GM10847 (cell line): ENCODE measurements around the gene ENKUR.

ENCODE experiments used
- POLR2A ChIP-seq: IDR thresholded peaks from 2 replicates; pipeline ENCODE4 v1.6.1; 2011; ENCODE audit not compliant: insufficient read length; ENCODE audit errors: extremely low read depth

The ENKUR gene

DNA sequence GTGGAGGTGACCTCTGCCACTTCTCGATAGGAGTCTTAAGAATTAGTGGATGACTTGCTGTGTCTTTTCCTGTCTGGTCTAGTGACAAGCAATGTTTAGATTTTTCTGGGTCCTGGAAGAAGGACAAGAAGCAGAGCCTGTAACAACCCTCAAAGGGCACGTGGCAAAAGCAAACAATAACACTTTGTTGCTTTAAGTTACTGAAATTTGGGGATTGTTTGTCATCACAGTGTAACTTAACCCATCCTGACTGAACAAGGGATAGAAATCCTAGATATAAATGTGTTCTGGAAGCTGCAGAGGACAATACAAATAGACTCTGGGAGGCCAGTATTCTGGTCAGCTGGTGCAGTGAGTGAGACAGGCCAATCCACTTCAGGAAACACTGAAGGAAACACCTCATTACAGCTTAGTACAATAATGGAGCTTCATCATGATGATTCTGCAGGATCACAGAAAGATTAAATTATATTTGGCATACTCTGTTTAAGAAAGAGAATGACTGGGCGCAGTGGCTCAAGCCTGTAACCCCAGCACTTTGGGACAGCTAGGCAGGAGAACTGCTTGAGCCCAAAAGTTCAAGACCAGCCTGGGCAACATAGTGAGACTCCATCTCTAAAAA, 23.3 kb downstream of the ENKUR start:
- TF ChIP-seq POLR2A: no peak

DNA sequence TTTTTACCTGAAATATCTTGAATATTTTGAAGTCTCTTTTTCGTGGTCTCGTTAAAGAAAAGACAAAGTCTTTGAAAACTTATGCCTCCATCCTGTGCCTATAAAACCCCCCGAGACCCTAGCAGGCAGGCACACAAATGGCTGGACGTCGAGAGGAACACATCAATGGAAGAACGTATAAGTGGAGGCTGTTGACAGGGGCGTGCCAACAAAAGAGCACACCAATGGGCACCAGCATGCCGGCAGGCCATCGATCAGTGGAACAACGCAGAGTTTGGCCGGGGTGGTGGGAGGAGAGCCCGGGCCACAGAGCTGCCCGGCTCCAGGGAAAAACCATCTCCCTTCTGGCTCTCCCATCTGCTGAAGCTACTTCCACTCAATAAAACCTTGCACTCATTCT, 24.7 kb downstream of the ENKUR start:
- TF ChIP-seq POLR2A: no peak

DNA sequence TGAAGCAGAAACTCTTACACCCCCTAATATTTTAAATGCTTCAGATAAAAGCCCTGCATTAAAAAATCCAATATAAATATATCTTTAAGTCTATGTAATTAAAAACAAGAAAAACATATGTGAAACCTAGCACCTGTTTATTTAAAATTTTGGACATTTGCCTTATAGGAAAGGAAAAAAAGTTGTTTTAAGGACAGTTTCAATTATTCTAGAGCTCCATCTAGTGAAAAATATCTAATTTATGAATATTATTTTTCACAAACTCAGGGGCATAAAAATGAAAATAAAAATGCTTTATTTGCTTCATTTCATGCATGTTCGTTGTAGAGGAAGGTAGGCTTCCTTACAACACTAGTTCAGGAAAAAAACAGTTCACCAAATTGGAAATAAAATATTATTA, 26.1 kb downstream of the ENKUR start:
- no peak for TF ChIP-seq POLR2A

DNA sequence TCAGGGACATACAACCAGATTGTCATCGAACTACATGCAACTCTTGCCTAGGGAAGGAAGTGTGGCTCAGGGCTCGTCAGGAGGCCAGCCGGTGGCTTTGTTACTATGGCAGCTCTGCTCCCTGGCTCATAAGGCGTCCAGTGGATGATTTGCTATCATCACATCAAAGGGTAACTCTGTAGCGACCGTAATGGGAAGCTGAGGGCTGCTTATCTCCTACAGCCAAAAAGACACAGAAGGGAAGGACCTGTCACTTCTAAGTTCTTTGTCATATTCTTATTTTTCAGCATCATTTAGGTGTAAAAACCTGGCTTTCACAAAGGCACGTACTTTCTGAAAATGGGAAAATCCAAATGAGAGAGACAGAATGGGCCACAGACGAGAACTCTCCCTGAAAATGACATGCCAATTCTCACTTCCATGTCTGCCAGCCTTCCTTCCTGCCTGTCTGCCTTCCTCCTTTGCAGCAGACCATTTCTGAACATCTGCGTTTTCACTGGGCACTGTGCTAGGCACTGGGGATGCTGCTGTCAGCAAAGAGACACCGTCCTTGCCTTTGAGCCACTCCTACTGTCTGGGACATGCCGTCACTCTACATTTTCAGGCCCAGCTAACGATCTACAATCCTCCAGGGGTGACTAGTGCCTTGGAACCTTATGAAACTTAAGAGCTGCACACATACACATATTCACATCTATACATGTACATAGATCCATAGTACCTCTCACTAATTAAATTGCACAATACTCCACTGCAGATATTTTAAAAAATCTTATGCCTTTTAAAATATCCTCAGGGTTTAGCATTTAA, 26.9 kb downstream of the ENKUR start:
- no peak for TF ChIP-seq POLR2A

DNA sequence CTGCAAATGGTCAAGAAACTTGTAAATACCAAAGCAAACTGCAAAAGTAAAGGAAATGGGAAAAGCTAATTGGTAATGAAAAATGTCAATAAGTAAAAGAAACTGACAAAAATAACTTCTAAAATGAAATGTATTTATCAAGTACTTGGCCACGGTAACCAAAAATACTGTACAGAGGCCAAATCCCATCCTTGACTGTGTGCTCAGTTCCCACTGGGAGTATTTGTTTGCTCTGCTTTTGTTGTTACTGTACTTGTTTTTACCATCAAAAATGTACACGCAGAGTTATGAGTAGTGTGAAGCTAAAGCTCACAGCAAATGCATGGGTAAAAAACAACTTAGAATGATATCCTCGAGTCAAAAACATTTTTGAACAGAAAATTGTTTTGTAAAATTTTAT, 31.1 kb downstream of the ENKUR start:
- TF ChIP-seq POLR2A: no peak

DNA sequence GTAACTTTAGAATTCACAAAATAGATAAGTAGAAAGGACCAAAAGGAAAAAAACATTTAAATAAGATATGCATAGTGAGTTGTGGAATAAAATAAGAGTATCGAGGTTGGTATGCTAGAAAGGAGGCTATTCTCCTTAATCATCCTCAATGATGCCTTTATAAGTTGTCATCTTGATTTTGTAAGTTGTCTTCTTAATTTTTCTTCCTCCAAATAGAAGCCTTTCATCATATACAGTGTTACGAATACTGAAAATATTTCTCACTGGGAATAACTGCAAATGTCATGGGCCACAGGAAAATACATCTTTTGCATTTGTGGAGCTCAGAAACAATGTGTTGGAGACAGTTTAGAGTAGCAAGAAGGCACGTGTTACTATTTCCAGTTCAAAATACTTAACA, 32.0 kb downstream of the ENKUR start:
- no peak for TF ChIP-seq POLR2A

DNA sequence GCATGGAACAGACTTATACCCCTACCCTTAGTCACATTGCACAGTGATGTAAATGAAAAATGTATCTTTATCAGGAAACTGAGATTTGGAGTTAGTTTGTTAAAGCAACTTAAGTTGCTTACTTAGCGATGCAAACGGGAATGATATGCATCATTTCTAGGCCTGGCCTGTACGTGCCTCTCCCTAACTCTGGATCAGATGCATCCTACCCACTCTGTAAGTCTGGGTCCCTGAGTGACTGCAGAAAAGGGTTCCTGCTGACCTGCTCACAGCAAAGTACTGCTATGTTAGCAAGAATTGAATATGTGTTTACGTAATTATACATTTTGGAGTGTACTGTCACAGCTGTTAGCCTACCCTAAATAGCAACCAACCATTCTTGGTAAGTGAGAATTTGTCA, 32.8 kb downstream of the ENKUR start:
- no peak for TF ChIP-seq POLR2A

DNA sequence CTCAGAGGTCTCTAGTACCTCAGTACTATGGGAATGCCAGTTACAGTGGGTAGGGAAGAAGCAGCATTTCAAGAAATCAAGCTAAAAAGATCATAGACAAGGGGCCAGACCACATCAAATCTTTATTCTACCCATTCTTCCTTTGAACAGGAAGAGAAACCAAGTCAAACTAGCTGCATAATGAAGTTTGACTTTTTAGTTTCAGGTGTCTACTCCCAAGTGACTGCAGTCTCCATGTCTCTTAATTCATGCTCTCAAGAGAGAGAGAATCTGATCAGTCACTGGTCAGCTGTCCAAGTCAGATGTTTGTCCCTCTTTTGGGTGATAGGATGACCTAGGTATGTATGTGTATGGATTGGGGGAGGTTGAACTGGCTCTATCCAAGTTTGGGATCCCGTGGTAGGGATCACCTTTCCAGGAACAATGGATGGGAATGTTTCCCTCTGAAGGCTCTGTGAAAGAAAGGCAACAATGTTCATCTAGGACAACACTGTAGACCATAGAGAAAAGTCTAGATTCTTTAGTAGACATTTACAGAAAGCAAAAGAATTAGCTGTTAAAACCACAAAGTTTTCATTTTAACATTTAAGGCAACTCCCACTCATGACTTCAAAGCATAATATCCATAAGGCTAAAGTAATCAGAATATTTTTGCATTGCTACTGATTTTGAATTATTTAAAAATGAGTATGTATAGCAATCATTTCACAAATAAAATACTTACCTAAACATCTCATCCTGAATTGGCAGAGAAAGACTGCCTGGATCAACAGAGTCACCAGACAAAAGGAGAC, 33.4 kb downstream of the ENKUR start:
- TF ChIP-seq POLR2A: no peak

DNA sequence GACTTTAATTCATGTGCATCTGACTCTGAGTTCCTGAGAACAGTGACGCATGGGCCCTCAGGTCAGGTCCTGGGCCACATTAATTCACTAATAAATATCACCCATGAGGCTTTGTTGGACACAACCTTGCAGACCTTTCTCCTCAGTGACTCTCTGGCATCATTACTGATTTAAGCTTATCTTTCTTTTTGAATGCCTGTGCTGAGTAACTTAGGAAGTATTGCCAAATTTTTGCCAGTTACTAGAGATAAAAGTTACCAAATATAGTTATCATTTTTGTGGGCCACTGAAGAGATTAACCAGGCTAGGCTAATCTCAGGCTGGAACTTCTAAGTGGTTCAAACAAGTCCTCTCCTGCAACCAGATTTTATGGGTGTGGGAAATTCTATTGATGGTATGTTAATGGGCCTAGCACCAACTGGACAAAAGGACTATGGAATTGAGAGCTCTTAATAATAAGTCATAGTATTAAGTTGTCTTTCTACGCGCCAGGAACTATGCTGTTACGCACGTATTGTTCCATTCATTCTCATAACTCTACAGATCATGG, 34.7 kb downstream of the ENKUR start:
- TF ChIP-seq POLR2A: no peak

DNA sequence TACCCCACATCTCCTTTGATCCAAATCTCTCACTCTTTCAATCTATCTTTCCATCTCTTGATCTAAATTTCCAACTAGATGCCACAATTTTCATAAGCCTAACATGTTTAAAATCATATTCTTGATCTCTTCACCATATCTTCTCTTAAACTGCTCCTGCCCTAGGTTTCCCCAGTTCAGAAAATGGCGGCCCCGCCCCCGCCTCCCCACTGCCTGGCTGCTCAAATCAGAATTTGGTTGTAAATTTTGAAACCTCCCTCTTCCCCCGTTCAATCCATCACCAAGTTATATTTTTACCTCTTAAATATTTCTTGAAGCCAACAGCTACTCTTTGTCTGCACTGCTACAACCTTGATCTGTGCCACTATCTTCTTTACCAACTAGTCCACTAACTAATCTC, 36.3 kb downstream of the ENKUR start:
- no peak for TF ChIP-seq POLR2A

DNA sequence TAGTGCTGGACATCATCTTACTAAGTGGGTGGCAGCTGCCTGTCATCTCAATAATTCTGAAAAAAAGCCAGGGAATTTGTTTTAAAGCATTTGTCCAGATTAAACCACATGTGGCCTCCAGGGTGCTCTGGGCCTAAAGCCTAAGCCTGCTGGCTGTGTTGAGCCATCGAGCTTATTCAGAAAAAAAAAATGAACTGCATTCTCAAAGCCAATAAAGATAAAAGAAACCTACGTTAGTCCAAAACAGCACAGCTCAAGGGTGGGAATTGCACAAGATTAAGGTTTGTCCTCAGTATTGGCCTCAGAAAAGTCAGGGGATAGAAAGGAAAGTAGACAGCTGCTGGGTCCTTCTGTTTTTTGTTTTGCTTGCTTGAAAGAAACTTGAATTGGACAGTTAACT, 41.0 kb downstream of the ENKUR start:
- no peak for TF ChIP-seq POLR2A

DNA sequence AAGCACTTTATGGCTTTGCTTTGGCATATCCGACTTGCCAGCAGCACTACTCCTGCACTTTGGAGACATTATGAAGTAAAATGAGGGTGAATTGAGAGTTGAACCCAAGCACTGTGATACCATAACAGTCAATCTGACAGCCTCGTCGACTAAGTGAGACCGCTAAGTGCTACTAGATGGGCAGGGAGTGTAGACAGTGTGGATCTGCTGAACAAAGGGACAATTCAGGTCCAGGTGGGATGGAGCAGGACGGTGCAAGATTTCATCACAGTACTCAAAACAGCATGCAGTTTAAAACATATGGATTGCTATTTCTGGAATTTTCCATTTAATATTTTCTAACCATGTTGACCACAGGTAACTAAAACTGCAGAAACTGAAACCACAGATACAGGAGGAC, 42.8 kb downstream of the ENKUR start:
- no peak for TF ChIP-seq POLR2A

DNA sequence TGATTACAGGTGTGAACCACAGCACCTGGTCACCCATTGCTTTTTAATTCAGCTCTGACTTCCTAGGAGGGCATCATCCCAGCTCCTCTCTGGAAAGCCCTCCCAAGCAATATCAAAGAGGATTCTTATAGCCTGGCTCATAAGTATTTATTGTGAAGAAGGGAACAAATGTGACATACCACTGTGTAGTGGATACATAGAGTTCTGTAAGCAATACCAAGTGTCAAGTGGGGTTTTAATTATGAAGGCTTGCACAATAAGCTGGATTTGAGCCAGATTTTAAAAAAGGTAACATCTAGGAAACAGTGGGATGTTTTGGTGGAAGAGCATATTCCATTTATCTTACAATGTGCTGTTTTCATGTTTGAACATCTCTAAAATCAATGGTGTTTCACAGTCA, 44.6 kb downstream of the ENKUR start:
- TF ChIP-seq POLR2A: no peak

DNA sequence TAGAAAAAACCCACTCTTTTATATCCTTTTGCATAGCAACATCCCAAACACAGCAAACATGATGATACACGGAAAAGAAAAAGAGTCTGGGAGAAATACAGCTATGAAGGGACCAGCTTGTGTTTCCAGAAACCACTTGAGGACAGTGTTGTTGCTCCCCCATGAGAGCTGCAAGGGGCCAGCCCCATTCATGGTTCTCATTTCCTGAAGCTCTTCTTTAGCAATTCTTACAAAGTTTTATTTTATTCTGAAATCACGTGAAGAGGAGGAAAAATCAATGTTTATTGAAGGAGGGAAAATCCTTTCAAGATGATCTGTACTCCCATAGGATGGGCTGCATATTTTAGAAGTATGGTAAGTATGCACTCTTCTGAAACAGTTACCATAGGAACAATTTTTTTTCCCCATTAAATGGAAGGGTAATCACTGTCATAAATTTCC, 46.1 kb downstream of the ENKUR start:
- no peak for TF ChIP-seq POLR2A

DNA sequence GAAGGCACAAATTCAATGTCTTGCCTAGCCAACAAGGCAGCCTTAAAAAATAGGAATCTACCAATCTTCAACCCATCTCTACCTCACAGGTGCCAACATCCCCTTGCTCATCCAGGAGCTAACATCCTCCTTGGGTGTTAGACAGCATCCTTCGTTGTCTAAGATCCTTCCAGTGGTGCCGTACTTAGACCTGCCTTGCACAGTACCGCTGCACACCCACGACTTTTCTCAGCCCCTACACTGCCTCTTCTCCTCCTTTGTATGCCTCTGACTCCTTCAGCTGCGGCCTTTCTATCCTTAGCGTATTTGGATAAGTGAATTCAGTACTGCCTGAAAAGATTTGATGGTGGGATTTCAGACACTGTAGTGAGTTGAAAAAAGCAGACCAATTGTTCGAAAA, 47.6 kb downstream of the ENKUR start:
- no peak for TF ChIP-seq POLR2A
